Measurements from ENCODE around the gene PDK2.

GRCh38 chr17:50056217-50056960 lies 38.8 kb upstream of the PDK2 start:
- TF ChIP-seq CTCF (IDR thresholded peaks at IDR 0.05; ENCODE audit: borderline replicate concordance, extremely low read depth, low read length, poor library complexity, severe bottlenecking) (peak; percentile 39), EZH2 (IDR thresholded peaks at IDR 0.05; ENCODE audit: borderline replicate concordance, low read depth, low read length, severe bottlenecking) (peak; percentile 91)
